SH-SY5Y (cell line): ENCODE data around the gene POLR2F.

Experiments used
- GATA2 ChIP-seq: IDR thresholded peaks from 2 replicates; pipeline ENCODE4 v1.6.1; 2011; ENCODE audit warnings: mild to moderate bottlenecking, low read depth, low read length
- GATA3 ChIP-seq: IDR thresholded peaks from 2 replicates; pipeline ENCODE4 v1.6.1; 2011; ENCODE audit warnings: low read depth, mild to moderate bottlenecking, low read length, moderate library complexity

DNA sequence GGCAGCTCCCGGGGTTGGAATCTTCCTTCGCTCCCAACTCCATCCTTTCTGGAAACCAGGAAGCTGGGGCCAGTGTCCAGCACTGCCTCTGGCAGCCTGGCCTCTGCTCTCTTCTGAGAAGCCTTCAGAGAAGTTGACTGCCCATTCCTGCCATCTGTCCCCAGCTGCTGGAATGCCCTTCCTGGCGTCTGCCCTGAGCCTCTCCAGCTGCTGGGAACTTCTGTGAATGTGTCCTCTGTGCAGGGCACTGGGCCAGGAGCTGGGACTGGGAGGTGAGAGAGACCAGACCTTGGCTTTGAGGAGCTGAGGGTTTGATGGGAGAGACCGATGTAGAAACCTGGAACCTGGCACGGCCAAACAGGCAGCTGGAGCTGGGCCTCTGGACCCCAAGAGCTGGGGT, 36.8 kb downstream of the POLR2F start:
- TF ChIP-seq GATA2: no peak
- no peak for TF ChIP-seq GATA3
